ENCODE results near the gene FSIP1. TPM values are rescaled to one million over a fixed set of nuclear protein-coding genes. Genes with fewer than 3 reads are reported as not detected.

FSIP1 gene
- total RNA-seq, 4 donors from 2014 or later: 0.20 to 1.5 (median 0.42) TPM

DNA sequence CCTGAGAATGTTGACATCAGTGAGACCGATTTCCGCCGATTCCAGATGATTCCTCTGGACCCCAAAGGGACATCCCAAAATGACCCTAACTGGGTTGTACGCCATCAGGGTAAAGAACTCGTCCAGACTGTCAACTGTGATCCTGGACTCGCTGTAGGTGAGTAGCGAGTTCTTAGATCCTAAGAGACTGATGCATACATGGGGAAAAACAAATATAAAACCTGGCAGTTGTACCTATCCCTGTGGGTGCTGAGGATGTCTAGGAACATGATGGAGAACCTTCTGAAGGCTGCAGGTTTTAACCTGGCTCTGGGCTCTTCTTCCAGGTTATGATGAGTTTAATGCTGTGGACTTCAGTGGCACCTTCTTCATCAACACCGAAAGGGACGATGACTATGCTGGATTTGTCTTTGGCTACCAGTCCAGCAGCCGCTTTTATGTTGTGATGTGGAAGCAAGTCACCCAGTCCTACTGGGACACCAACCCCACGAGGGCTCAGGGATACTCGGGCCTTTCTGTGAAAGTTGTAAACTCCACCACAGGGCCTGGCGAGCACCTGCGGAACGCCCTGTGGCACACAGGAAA is 189.5 kb downstream of the FSIP1 start:
- WGBS, 2 donors: 92 to 94% methylated on average over 14 to 15 of the region's 15 CpGs
- H3K9me3 ChIP-seq: no peaks in the 10 kb centered on the region
- TF ChIP-seq, protein P1, sequence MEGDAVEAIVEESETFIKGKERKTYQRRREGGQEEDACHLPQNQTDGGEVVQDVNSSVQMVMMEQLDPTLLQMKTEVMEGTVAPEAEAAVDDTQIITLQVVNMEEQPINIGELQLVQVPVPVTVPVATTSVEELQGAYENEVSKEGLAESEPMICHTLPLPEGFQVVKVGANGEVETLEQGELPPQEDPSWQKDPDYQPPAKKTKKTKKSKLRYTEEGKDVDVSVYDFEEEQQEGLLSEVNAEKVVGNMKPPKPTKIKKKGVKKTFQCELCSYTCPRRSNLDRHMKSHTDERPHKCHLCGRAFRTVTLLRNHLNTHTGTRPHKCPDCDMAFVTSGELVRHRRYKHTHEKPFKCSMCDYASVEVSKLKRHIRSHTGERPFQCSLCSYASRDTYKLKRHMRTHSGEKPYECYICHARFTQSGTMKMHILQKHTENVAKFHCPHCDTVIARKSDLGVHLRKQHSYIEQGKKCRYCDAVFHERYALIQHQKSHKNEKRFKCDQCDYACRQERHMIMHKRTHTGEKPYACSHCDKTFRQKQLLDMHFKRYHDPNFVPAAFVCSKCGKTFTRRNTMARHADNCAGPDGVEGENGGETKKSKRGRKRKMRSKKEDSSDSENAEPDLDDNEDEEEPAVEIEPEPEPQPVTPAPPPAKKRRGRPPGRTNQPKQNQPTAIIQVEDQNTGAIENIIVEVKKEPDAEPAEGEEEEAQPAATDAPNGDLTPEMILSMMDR (IDR thresholded peaks at IDR 0.05): no peak
- TF ChIP-seq POLR2A (IDR thresholded peaks at IDR 0.05): no peak
- TF ChIP-seq EP300 (IDR thresholded peaks at IDR 0.05): no peak
- H3K27ac ChIP-seq: peak overlapping the region in 1 of 4 donors; percentile 28
- H3K4me1 ChIP-seq: peaks cover 0 to 69% (median 17%) of the 10 kb centered on the region in 4 donors
- H3K36me3 ChIP-seq: peaks cover under 1 to 84% (median 4%) of the 10 kb centered on the region in 3 donors
- H3K27me3 ChIP-seq: no peaks in the 10 kb centered on the region
- DNase-seq (ENCODE audit: low spot score in 2 of 2): no peak
- H3K4me3 ChIP-seq: peak overlapping the region in 1 of 4 donors; percentile 1

DNA sequence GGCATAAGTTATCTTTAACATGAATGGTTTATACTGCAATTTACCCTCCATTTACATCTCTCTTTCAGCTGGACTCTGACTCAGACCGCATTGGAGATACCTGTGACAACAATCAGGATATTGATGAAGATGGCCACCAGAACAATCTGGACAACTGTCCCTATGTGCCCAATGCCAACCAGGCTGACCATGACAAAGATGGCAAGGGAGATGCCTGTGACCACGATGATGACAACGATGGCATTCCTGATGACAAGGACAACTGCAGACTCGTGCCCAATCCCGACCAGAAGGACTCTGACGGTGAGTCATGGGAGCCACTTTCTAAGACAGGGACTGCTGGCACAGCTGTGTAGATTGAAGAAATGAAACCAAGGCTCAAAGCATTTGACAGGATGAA is 190.1 kb downstream of the FSIP1 start:
- Histone ChIP-seq H3K27ac (peak overlapping the region in 1 of 4 donors; percentile 4), H3K27me3 (no peaks in the 10 kb centered on the region), H3K4me3 (no peak overlapping the region), H3K4me1 (peaks cover 0 to 76% (median 20%) of the 10 kb centered on the region in 4 donors), H3K36me3 (peaks cover 7 to 90% (median 8%) of the 10 kb centered on the region in 3 donors), H3K9me3 (no peaks in the 10 kb centered on the region)
- DNase-seq (ENCODE audit: low spot score in 2 of 2): no peak
- TF ChIP-seq POLR2A (IDR thresholded peaks at IDR 0.05): no peak
- TF ChIP-seq, protein P1 (IDR thresholded peaks at IDR 0.05): no peak
- TF ChIP-seq EP300 (IDR thresholded peaks at IDR 0.05): no peak
- 88 to 89% methylated on average over 6 of the region's 6 CpGs for WGBS, 2 donors

DNA sequence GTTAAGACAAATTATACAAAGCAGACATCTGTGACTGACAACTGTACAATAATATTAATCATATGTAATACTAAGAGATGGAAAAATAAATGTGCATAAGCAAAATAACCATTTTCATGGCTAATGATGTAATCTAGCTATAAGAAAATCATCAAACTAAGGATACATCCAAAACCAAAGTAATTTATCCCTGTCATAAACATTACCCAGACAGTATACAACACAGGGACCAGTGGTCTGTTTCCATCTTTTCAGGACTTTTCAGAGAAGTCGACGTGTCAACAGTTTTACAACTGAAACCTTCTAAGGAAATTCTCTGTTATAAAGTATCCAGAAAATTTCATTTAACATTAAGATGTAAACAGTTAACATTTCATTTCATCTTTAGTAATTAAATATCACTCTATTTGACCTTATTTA is 190.7 kb downstream of the FSIP1 start:
- no peak overlapping the region for H3K4me3 ChIP-seq
- no peaks in the 10 kb centered on the region for H3K27me3 ChIP-seq
- 83 to 86% methylated on average over 2 of the region's 2 CpGs for WGBS, 2 donors
- no peak for DNase-seq (ENCODE audit: low spot score in 2 of 2)
- H3K27ac ChIP-seq: peak overlapping the region in 2 of 4 donors; percentile 61 to 76
- H3K9me3 ChIP-seq: no peaks in the 10 kb centered on the region
- peaks cover 0 to 82% (median 23%) of the 10 kb centered on the region in 4 donors for H3K4me1 ChIP-seq
- peaks cover 7 to 96% (median 10%) of the 10 kb centered on the region in 3 donors for H3K36me3 ChIP-seq
- TF ChIP-seq, protein P1 (IDR thresholded peaks at IDR 0.05): no peak
- TF ChIP-seq EP300 (IDR thresholded peaks at IDR 0.05) (no peak), POLR2A (IDR thresholded peaks at IDR 0.05) (no peak)

DNA sequence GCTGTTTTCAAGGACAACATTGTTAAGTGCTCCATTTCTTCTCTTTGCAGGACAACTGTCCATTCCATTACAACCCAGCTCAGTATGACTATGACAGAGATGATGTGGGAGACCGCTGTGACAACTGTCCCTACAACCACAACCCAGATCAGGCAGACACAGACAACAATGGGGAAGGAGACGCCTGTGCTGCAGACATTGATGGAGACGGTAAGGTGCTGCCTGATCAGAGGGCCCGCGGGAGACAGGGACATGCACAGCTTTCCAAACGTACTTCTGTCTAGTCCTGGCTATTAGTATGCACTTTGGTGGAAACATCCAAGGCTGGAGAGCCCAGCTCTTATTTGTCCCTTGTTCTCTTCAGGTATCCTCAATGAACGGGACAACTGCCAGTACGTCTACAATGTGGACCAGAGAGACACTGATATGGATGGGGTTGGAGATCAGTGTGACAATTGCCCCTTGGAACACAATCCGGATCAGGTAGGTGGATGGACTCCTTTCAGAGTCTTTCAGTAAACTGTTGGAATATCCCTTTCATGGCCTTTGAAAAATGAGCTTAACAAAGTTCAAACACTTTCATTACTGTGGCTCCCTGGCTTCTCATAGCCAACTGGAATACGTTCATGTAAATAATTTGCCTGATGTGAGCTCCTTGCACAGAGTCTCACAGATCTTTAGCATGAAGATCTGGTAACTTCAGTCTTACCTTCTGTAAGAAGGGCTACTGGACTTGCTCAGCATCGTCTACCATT is 191.3 kb downstream of the FSIP1 start:
- no peak for DNase-seq (ENCODE audit: low spot score in 2 of 2)
- H3K27ac ChIP-seq: peak overlapping the region in 2 of 4 donors; percentile 61 to 76
- peaks cover 7 to 100% (median 12%) of the 10 kb centered on the region in 3 donors for H3K36me3 ChIP-seq
- no peaks in the 10 kb centered on the region for H3K9me3 ChIP-seq
- no peaks in the 10 kb centered on the region for H3K27me3 ChIP-seq
- H3K4me1 ChIP-seq: peaks cover 0 to 85% (median 26%) of the 10 kb centered on the region in 4 donors
- 76 to 88% methylated on average over 11 of the region's 11 CpGs for WGBS, 2 donors
- no peak overlapping the region for H3K4me3 ChIP-seq
- TF ChIP-seq, protein P1 (IDR thresholded peaks at IDR 0.05): no peak
- peak in 1 of 2 donors; percentile 5 for TF ChIP-seq EP300 (IDR thresholded peaks at IDR 0.05)

Data from tibial nerve (tissue), 4 donors.